HG02884 (cell line): ENCODE results near the gene EFNA1.

Experiments
- ATAC-seq: cut with Tn5 transposase; IDR thresholded peaks from one replicate; pipeline ENCODE4 v1.9.1; 2021; ENCODE audit warnings: mild to moderate bottlenecking, moderate library complexity; ENCODE audit not compliant: unreplicated experiment

Gene EFNA1

GRCh38 chr1:155124503-155125463 lies 2.9 kb upstream of the EFNA1 start:
- ATAC-seq: no peak

GRCh38 chr1:155125511-155125945 lies 2.1 kb upstream of the EFNA1 start:
- no peak for ATAC-seq

GRCh38 chr1:155125946-155126555 lies 1.6 kb upstream of the EFNA1 start:
- no peak for ATAC-seq

GRCh38 chr1:155126556-155127104 lies 1.0 kb upstream of the EFNA1 start:
- ATAC-seq: no peak

GRCh38 chr1:155127967-155128754 lies 485 bp downstream of the EFNA1 start:
- no peak for ATAC-seq

GRCh38 chr1:155128755-155129473 lies 1.2 kb downstream of the EFNA1 start:
- ATAC-seq: no peak

- ATAC-seq: no peak
Observed at GRCh38 chr1:155130272-155131006, 2.8 kb downstream of the EFNA1 start.

- no peak for ATAC-seq
Observed at GRCh38 chr1:155131285-155131684, 3.6 kb downstream of the EFNA1 start.

- ATAC-seq: no peak
Observed at GRCh38 chr1:155131856-155132255, 4.2 kb downstream of the EFNA1 start.

GRCh38 chr1:155133799-155134281 lies 6.2 kb downstream of the EFNA1 start:
- ATAC-seq: no peak

GRCh38 chr1:155134322-155134721 lies 6.6 kb downstream of the EFNA1 start:
- ATAC-seq: no peak

GRCh38 chr1:155134880-155135414 lies 7.3 kb downstream of the EFNA1 start:
- ATAC-seq: no peak

GRCh38 chr1:155135415-155136028 lies 7.8 kb downstream of the EFNA1 start, which contains the start of gene SLC50A1:
Gene SLC50A1 (plus strand): TSS chr1:155135852. CDS start chr1:155135912, 60 bp downstream.
- ATAC-seq: peak; percentile 64

- no peak for ATAC-seq
Observed at GRCh38 chr1:155136748-155137147, 9.1 kb downstream of the EFNA1 start.

- ATAC-seq: no peak
Observed at GRCh38 chr1:155137154-155137949, 9.7 kb downstream of the EFNA1 start.

- peak; percentile 63 for ATAC-seq
Observed at GRCh38 chr1:155139895-155140629, 12.4 kb downstream of the EFNA1 start, which contains the start of gene DPM3. Gene DPM3 (minus strand): TSS chr1:155140531. CDS start chr1:155140240, 291 bp downstream.

- no peak for ATAC-seq
Observed at GRCh38 chr1:155140630-155140953, 12.9 kb downstream of the EFNA1 start.
